Spleen (tissue), 7 donors: Measurements from ENCODE around the gene MSH3.

Experiments used
- CTCF ChIP-seq, 11 experiments: fragments of 200-600 bp in 7 of 11; fragments of 450-650 bp in 4 of 11; sonication (generic) in 4 of 11; IDR thresholded peaks in 8 of 11; conservative IDR thresholded peaks in 3 of 11; 1 replicate in 7 of 11; 2 replicates in 4 of 11; pipeline versions ENCODE4 v1.4.0 to v1.8.0; 2016 to 2021; ENCODE audit warnings: antibody characterized with exemption in 11 of 11, inconsistent platforms in 4 of 11, mild to moderate bottlenecking in 1 of 11
- POLR2A ChIP-seq, 3 donors: fragments of 450-650 bp; IDR thresholded peaks; one replicate each; pipeline ENCODE4 v1.5.1; 2017; ENCODE audit warnings: antibody characterized with exemption in 3 of 3, mild to moderate bottlenecking in 1 of 3
- POLR2AphosphoS5 ChIP-seq, 3 donors: sonication (generic); formaldehyde crosslinking; IDR thresholded peaks; one replicate each; pipeline ENCODE4 v1.5.1; 2017; ENCODE audit warnings: antibody characterized with exemption in 3 of 3
- donor health status: DM: no; HTN: no; CAD: no; lungs with moderate emphysema.
- donor health status: DM: no; HTN: no; CAD: no.
- donor health status: DM: no; HTN: no; CAD: no.

- TF ChIP-seq POLR2A (IDR thresholded peaks at IDR 0.05) (no peak), CTCF (IDR thresholded peaks at IDR 0.05 in 8 of 11, conservative IDR thresholded peaks at IDR 0.05 in 3 of 11) (no peak), POLR2AphosphoS5 (IDR thresholded peaks at IDR 0.05) (no peak)
Observed at GRCh38 chr5:80703291-80703690, 48.8 kb downstream of the MSH3 start.
